OCI-LY7 (cell line): ENCODE data around the gene NXPH2. TPM values are rescaled to one million over a fixed set of nuclear protein-coding genes. Genes with fewer than 3 reads are reported as not detected.
A peak's percentile ranks its signal among the peaks of the same experiment; 100 is the strongest.

Source experiments
- BruUV-seq: library from RNA; stranded (reverse); fragments of 400-500 nt; replicated peaks from 2 replicates; lab custom pipeline; 2021; lab: Mats Ljungman, UMichigan
- CTCF ChIA-PET: fragments of 300-600 bp; sonication (Branson Sonifier 250); formaldehyde crosslinking; loops from one replicate; lab custom pipeline; 2022; ENCODE audit warnings: antibody characterized with exemption; ENCODE audit not compliant: unreplicated experiment; lab: Charles Lee
- POLR2A ChIA-PET: fragments of 300-600 bp; sonication (Branson Sonifier 250); formaldehyde crosslinking; loops from one replicate; lab custom pipeline; 2022; ENCODE audit warnings: antibody characterized with exemption; lab: Charles Lee
- DNase-seq: peaks from one replicate; pipeline ENCODE4 v3.0.0-alpha.2; 2015; ENCODE audit warnings: low spot score
- H2AFZ ChIP-seq: fragments of 200-600 bp; sonication (generic), shearing (Covaris generic); 2 replicates; pipeline ENCODE4 v1.6.1; 2014; ENCODE audit warnings: mild to moderate bottlenecking, antibody characterized with exemption, low read length, moderate library complexity
- H3K27ac ChIP-seq: fragments of 200-600 bp; sonication (generic); 2 replicates; pipeline ENCODE4 v1.5.1; 2014; ENCODE audit warnings: mixed run types, low read depth, mild to moderate bottlenecking, moderate library complexity, low read length, inconsistent platforms; ENCODE audit not compliant: poor library complexity, severe bottlenecking
- H3K36me3 ChIP-seq: fragments of 200-600 bp; sonication (generic); 2 replicates; pipeline ENCODE4 v1.6.1; 2014; ENCODE audit warnings: mild to moderate bottlenecking, antibody characterized with exemption, low read length, moderate library complexity, mixed read lengths; ENCODE audit not compliant: insufficient read depth
- H3K4me1 ChIP-seq: fragments of 200-600 bp; sonication (generic); 2 replicates; pipeline ENCODE4 v1.5.1; 2014; ENCODE audit warnings: mild to moderate bottlenecking, low read length; ENCODE audit not compliant: insufficient read depth, poor library complexity, severe bottlenecking
- H3K4me2 ChIP-seq: fragments of 200-600 bp; sonication (generic); 2 replicates; pipeline ENCODE4 v1.6.1; 2014; ENCODE audit warnings: mild to moderate bottlenecking, low read length
- H3K4me3 ChIP-seq: fragments of 200-600 bp; sonication (generic); 2 replicates; pipeline ENCODE4 v1.5.1; 2014; ENCODE audit warnings: mild to moderate bottlenecking, low read depth, low read length; ENCODE audit not compliant: poor library complexity, severe bottlenecking
- H3K79me2 ChIP-seq: fragments of 200-600 bp; sonication (generic); 2 replicates; pipeline ENCODE4 v1.6.1; 2016; ENCODE audit warnings: low read depth, mild to moderate bottlenecking, low read length, moderate library complexity, mixed read lengths; ENCODE audit not compliant: insufficient read depth
- H3K9me2 ChIP-seq: fragments of 200-600 bp; sonication (generic); 2 replicates; pipeline ENCODE4 v1.6.1; 2016; ENCODE audit warnings: mild to moderate bottlenecking, low read length, mixed read lengths; ENCODE audit not compliant: insufficient read depth
- H3K9me3 ChIP-seq: fragments of 200-600 bp; sonication (generic); 2 replicates; pipeline ENCODE4 v1.6.1; 2014; ENCODE audit warnings: mild to moderate bottlenecking, mixed run types, low read length, mixed read lengths
- H4K20me1 ChIP-seq: fragments of 200-600 bp; sonication (generic); 2 replicates; pipeline ENCODE4 v1.6.1; 2014; ENCODE audit warnings: mild to moderate bottlenecking, antibody characterized with exemption, low read length, moderate library complexity, mixed read lengths; ENCODE audit not compliant: insufficient read depth
- EZH2phosphoT487 ChIP-seq: fragments of 200-600 bp; sonication (generic); IDR thresholded peaks from 2 replicates; pipeline ENCODE4 v1.6.1; 2018; ENCODE audit warnings: low read depth, borderline replicate concordance, mild to moderate bottlenecking, mixed run types, antibody characterized with exemption, low read length, moderate library complexity, mixed read lengths
- intact Hi-C: fragments of 100-400 bp; cut with micrococcal nuclease; formaldehyde crosslinking; loops from one replicate; pipeline ENCODE4 v1.10.0; 2022; ENCODE audit not compliant: unreplicated experiment
- total RNA-seq, 2 experiments: library from RNA; depleted of rRNA in 1 of 2; stranded (reverse); fragments of >200 nt in 1 of 2; shearing (Covaris generic) in 1 of 2; gene quantifications; 2 replicates each; pipeline ENCODE4 v1.2.3, GENCODE V29; 2014 to 2022
- TF ChIP-seq, protein P1 (sequence below): fragments of 200-600 bp; sonication (generic); conservative IDR thresholded peaks from 2 replicates; pipeline ENCODE4 v1.5.1; 2014; ENCODE audit warnings: mild to moderate bottlenecking, antibody characterized with exemption, low read length, moderate library complexity, mixed read lengths

NXPH2 gene
- total RNA-seq, 2 experiments from 2014 or later = not detected

DNA sequence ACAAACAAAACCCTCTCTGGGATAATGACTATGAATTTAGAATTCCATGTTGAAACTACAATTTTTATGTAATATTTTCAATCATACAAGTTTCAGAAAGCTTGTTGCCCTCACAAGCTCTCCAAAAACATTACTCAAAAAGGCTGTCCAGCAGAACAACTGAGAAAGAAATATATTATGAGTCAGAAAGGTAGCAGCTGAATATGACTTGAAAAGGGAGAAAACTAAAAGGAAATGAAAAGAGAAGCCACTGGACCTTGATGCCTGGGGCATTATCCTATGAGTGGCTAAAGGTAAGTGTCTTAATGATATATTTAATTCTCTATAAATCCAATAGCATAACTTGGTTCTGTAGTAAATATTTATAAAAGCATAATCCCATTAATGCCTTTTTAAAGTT, 61.8 kb downstream of the NXPH2 start:
- H3K4me2 ChIP-seq = no peak overlapping the region
- H3K9me3 ChIP-seq = no peaks in the 10 kb centered on the region
- no peak overlapping the region for H3K4me3 ChIP-seq
- no peak overlapping the region for H2AFZ ChIP-seq
- H3K36me3 ChIP-seq = no peaks in the 10 kb centered on the region
- CTCF ChIA-PET = interaction anchor here (0.6 kb wide), 1 partner anchor 498 kb away, joined by 6 read pairs; no protein-coding TSS in a partner anchor
- H3K79me2 ChIP-seq = no peaks in the 10 kb centered on the region
- H3K4me1 ChIP-seq = no peaks in the 10 kb centered on the region
- H3K27ac ChIP-seq = no peak overlapping the region
- no peak for DNase-seq
- POLR2A ChIA-PET = interaction anchor here (0.6 kb wide), 1 partner anchor 8 kb away, joined by 3 read pairs; no protein-coding TSS in a partner anchor
- no peak for TF ChIP-seq EZH2phosphoT487
- TF ChIP-seq, protein P1, sequence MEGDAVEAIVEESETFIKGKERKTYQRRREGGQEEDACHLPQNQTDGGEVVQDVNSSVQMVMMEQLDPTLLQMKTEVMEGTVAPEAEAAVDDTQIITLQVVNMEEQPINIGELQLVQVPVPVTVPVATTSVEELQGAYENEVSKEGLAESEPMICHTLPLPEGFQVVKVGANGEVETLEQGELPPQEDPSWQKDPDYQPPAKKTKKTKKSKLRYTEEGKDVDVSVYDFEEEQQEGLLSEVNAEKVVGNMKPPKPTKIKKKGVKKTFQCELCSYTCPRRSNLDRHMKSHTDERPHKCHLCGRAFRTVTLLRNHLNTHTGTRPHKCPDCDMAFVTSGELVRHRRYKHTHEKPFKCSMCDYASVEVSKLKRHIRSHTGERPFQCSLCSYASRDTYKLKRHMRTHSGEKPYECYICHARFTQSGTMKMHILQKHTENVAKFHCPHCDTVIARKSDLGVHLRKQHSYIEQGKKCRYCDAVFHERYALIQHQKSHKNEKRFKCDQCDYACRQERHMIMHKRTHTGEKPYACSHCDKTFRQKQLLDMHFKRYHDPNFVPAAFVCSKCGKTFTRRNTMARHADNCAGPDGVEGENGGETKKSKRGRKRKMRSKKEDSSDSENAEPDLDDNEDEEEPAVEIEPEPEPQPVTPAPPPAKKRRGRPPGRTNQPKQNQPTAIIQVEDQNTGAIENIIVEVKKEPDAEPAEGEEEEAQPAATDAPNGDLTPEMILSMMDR = no peak
- no peaks in the 10 kb centered on the region for H4K20me1 ChIP-seq
- no peaks in the 10 kb centered on the region for H3K9me2 ChIP-seq
- intact Hi-C loops = no loop called here
- no TSS peak for BruUV-seq

DNA sequence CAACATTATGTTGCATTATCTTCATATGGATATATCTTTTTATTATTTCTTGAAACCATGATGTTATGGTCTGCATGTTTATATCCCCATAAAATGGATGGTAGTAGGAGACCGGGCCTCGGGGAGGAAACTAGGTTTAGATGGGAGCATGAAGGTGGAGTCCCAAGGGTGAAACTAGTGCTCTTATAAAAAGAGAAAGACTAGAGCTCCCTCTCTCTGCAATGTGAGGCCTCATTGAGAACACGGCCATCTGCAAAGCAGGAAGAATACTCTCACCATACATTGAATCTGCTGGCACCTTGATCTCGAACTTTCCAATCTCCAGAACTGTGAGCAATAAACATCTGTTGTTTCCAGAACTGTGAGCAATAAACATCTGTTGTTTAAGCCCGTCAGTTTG, 64.0 kb downstream of the NXPH2 start:
- ChIA-PET POLR2A (no interaction called here), CTCF (interaction anchor here (0.6 kb wide), 1 partner anchor 249 kb away, joined by 4 read pairs; no protein-coding TSS in a partner anchor)
- H3K4me2 ChIP-seq = no peak overlapping the region
- BruUV-seq = no TSS peak
- intact Hi-C loops = no loop called here
- peak; percentile 5 for DNase-seq
- H3K9me3 ChIP-seq = no peaks in the 10 kb centered on the region
- H3K79me2 ChIP-seq = no peaks in the 10 kb centered on the region
- no peak overlapping the region for H3K27ac ChIP-seq
- no peaks in the 10 kb centered on the region for H4K20me1 ChIP-seq
- TF ChIP-seq, protein P1 = 0 out of 2 replicates have a peak, but pooled peaks have one; percentile 23
- no peak for TF ChIP-seq EZH2phosphoT487
- no peaks in the 10 kb centered on the region for H3K9me2 ChIP-seq
- H3K4me1 ChIP-seq = no peaks in the 10 kb centered on the region
- H3K36me3 ChIP-seq = no peaks in the 10 kb centered on the region
- no peak overlapping the region for H3K4me3 ChIP-seq
- no peak overlapping the region for H2AFZ ChIP-seq

- ChIA-PET CTCF (no interaction called here), POLR2A (interaction anchor here (0.7 kb wide), 1 partner anchor 22 kb away, joined by 3 read pairs; no protein-coding TSS in a partner anchor)
- no peak for TF ChIP-seq EZH2phosphoT487
- TF ChIP-seq, protein P1 = no peak
- H3K9me3 ChIP-seq = no peaks in the 10 kb centered on the region
- no peak overlapping the region for H2AFZ ChIP-seq
- H3K4me3 ChIP-seq = no peak overlapping the region
- no peaks in the 10 kb centered on the region for H3K4me1 ChIP-seq
- intact Hi-C loops = no loop called here
- no peak overlapping the region for H3K4me2 ChIP-seq
- no peak overlapping the region for H3K27ac ChIP-seq
- no TSS peak for BruUV-seq
- no peaks in the 10 kb centered on the region for H3K36me3 ChIP-seq
- DNase-seq = no peak
- H3K9me2 ChIP-seq = no peaks in the 10 kb centered on the region
- no peaks in the 10 kb centered on the region for H4K20me1 ChIP-seq
- H3K79me2 ChIP-seq = no peaks in the 10 kb centered on the region
Measured at GRCh38 chr2:138713504-138713903, 66.7 kb downstream of the NXPH2 start.
